SK-N-MC (cell line): ENCODE results near the gene SYT13.

Experiments used
- EZH2 ChIP-seq: fragments of 200-600 bp; sonication (generic); IDR thresholded peaks from one replicate; pipeline ENCODE4 v1.6.1; 2017; ENCODE audit warnings: antibody characterized with exemption
- FOXP2 ChIP-seq: optimal IDR thresholded peaks from 2 replicates; pipeline ENCODE3; 2011; ENCODE audit warnings: mild to moderate bottlenecking, moderate library complexity; ENCODE audit not compliant: insufficient read depth; ENCODE audit errors: extremely low read length, control extremely low read depth
- POLR2AphosphoS5 ChIP-seq: IDR thresholded peaks from 2 replicates; pipeline ENCODE4 v1.6.1; 2012; ENCODE audit warnings: mild to moderate bottlenecking, low read depth, low read length, borderline replicate concordance

- TF ChIP-seq POLR2AphosphoS5 (no peak), EZH2 (no peak), FOXP2 (no peak)
These were observed 17.2 kb upstream of the SYT13 start for GRCh38 chr11:45303316-45303715.
